ENCODE measurements around the gene WNT16. TPM values are rescaled to one million over a fixed set of nuclear protein-coding genes. Genes with fewer than 3 reads are reported as not detected.
"Not testable (repeated sequence)": the region's sequence is repeated elsewhere in the genome, so short reads cannot be mapped to it uniquely, and the experiment has no call there.

The WNT16 gene
- total RNA-seq, 1 donor from 2014 or later = not detected

DNA sequence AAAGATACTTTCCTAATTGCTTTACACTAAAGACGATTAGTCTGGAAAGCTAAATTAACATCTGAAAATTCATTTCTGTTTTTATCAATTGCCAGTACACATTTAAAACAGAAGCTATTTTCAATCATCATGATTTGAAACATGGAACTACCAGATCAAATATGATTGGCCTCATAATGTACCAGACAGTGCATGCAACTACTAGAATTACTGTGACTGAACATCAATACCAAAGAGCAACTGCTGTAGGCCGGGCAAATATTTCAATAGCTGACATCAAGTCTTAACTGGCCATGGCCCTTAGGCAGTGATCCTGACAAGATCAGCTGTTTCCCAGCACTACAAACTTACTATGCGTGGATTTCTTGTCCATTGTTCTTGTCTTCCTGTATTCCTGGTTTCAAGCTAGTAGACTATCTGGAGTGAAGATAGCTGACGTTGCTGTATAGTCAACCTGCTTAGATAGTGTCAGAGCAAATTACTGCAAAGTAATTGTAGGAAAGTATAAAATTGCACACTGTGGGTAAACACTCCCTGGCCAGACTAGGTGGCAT lies 21.7 kb upstream of the WNT16 start:
- no peaks in the 10 kb centered on the region for H3K4me1 Mint-ChIP-seq (ENCODE audit: low read depth)
- H3K27me3 Mint-ChIP-seq = no peaks in the 10 kb centered on the region
- H3K36me3 Mint-ChIP-seq (ENCODE audit: insufficient read depth) = no peaks in the 10 kb centered on the region
- peaks cover 4% of the 10 kb centered on the region for H3K9me3 Mint-ChIP-seq (ENCODE audit: low read depth)
- TF ChIP-seq, protein P1, sequence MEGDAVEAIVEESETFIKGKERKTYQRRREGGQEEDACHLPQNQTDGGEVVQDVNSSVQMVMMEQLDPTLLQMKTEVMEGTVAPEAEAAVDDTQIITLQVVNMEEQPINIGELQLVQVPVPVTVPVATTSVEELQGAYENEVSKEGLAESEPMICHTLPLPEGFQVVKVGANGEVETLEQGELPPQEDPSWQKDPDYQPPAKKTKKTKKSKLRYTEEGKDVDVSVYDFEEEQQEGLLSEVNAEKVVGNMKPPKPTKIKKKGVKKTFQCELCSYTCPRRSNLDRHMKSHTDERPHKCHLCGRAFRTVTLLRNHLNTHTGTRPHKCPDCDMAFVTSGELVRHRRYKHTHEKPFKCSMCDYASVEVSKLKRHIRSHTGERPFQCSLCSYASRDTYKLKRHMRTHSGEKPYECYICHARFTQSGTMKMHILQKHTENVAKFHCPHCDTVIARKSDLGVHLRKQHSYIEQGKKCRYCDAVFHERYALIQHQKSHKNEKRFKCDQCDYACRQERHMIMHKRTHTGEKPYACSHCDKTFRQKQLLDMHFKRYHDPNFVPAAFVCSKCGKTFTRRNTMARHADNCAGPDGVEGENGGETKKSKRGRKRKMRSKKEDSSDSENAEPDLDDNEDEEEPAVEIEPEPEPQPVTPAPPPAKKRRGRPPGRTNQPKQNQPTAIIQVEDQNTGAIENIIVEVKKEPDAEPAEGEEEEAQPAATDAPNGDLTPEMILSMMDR (IDR thresholded peaks at IDR 0.05; ENCODE audit: unreplicated experiment) = no peak
- H3K27ac Mint-ChIP-seq = no peak overlapping the region
- no peak overlapping the region for H3K4me3 Mint-ChIP-seq (ENCODE audit: low read depth)
- DNase-seq (ENCODE audit: low spot score, unreplicated experiment) = no peak

DNA sequence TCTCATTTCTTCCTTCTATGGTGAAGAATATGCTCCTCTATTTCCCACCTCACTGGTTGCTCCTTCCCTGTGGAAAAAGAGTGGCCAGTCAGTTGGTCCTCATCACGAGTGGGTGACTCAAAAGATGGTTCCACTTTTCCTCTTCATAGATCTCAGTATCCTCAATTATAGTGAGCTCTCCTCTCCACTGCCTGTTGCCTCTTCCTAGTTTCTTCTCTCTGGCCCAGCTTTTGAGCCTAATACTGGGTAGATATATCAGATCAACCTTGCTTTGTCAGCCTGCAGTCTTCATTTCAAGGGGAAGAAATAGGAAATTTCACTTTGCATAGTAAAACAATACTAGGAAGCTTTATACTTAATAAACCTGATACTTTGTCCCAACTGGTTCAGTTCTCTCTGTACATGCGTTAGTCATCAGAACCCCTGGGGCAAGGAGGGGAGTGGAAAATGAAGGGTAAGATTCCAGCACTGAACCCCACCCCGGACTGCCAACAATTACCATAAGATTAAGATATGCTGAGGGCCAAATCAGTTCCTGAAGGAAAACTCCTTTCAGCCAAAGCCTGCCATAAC lies 15.5 kb upstream of the WNT16 start:
- Mint-ChIP-seq H3K9me3 (ENCODE audit: low read depth) (peaks cover 4% of the 10 kb centered on the region), H3K36me3 (ENCODE audit: insufficient read depth) (no peaks in the 10 kb centered on the region), H3K27ac (no peak overlapping the region), H3K27me3 (peaks cover 3% of the 10 kb centered on the region), H3K4me3 (ENCODE audit: low read depth) (no peak overlapping the region), H3K4me1 (ENCODE audit: low read depth) (peaks cover 16% of the 10 kb centered on the region)
- DNase-seq (ENCODE audit: low spot score, unreplicated experiment) = no peak
- TF ChIP-seq, protein P1 (IDR thresholded peaks at IDR 0.05; ENCODE audit: unreplicated experiment) = no peak

DNA sequence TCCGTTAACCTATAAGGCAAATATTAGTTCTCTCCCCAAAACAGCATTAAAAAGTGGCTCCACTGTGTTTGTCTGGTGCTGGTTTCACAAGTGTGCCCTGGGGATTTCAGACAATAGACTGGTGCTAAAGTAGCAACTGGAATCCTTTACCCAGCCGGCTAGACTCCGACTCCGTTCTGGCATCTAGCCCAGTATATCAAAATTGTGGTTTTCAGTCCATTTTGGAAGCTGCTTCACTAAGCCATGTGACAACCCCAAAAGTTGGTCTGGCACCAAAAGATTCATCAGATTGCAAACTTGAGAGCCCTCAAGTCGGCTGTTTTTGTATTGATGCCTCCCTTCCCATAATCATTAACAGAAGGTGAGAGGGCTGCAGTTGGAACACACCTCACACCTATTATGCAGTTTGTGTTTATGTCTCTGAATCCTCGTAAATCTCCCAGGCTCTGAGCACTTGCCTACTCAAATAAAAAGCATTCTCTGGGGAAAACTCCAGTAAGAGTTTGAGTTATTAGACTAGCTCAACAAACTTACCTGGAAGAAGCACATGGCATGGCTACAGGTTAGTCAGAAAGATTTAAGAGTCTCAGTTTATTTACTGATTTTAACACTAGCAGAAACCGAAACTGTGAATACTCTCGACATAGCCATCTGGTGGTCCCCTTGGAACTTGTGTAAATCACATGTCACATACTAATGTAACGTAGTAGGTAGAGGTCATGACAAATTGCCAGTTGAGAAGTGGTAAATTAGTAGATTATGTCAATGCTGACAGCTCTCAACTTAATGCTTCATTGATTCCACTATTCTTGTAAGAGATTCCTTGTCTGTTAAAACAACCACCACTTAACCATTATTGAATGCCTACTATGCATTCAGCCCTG lies 14.8 kb upstream of the WNT16 start:
- Mint-ChIP-seq H3K4me1 (ENCODE audit: low read depth) (peaks cover 16% of the 10 kb centered on the region), H3K27ac (peak overlapping the region; percentile 86), H3K27me3 (peaks cover 3% of the 10 kb centered on the region), H3K36me3 (ENCODE audit: insufficient read depth) (no peaks in the 10 kb centered on the region), H3K9me3 (ENCODE audit: low read depth) (peaks cover 4% of the 10 kb centered on the region), H3K4me3 (ENCODE audit: low read depth) (peak overlapping the region; percentile 50)
- no peak for DNase-seq (ENCODE audit: low spot score, unreplicated experiment)
- TF ChIP-seq, protein P1 (IDR thresholded peaks at IDR 0.05; ENCODE audit: unreplicated experiment) = peak; percentile 7

DNA sequence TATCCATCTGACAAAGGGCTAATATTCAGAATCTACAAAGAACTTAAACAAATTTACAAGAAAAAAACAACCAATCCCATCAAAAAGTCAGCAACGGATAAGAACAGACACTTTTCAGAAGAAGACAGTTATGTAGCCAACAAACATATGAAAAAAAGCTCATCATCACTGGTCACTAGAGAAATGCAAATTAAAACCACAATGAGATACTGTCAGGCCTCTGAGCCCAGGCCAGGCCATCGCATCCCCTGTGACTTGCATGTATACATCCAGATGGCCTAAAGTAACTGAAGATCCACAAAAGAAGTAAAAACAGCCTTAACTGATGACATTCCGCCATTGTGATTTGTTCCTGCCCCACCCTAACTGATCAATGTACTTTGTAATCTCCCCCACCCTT lies 13.6 kb upstream of the WNT16 start:
- not testable (repeated sequence) for H3K27ac Mint-ChIP-seq; DNase-seq (ENCODE audit: low spot score, unreplicated experiment); H3K36me3 Mint-ChIP-seq (ENCODE audit: insufficient read depth); H3K4me3 Mint-ChIP-seq (ENCODE audit: low read depth); H3K27me3 Mint-ChIP-seq; H3K9me3 Mint-ChIP-seq (ENCODE audit: low read depth)
- H3K4me1 Mint-ChIP-seq (ENCODE audit: low read depth) = peaks cover 16% of the 10 kb centered on the region

DNA sequence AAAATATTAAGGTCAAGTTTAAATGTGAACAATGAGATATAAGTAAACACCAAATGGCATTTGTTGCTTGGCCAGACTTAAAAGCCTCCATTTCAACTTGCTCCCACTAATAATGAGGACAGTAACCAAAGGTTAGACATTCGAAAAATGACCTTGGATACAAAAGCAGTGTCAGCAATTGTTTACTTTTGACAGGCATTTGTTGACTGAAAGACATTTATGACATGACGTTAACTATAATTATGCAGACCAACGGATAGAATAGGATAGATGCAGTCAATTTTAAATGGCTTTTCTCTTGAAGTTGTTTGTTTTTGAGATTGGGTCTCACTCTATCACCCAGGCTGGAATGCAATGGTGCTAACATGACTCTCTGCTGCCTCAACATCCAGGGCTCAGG lies 6.3 kb upstream of the WNT16 start:
- Mint-ChIP-seq H3K9me3 (ENCODE audit: low read depth) (no peaks in the 10 kb centered on the region), H3K27ac (no peak overlapping the region), H3K27me3 (peaks cover 18% of the 10 kb centered on the region), H3K4me1 (ENCODE audit: low read depth) (peaks cover 6% of the 10 kb centered on the region), H3K36me3 (ENCODE audit: insufficient read depth) (no peaks in the 10 kb centered on the region), H3K4me3 (ENCODE audit: low read depth) (no peak overlapping the region)
- TF ChIP-seq, protein P1 (IDR thresholded peaks at IDR 0.05; ENCODE audit: unreplicated experiment) = no peak
- no peak for DNase-seq (ENCODE audit: low spot score, unreplicated experiment)

All from progenitor cell of endocrine pancreas (in vitro differentiated cells).